Ovary (tissue), 9 donors: Measurements from ENCODE around the gene SLC26A11. TPM values are rescaled to one million over a fixed set of nuclear protein-coding genes. Genes with fewer than 3 reads are reported as not detected.
"Not testable (repeated sequence)": the region's sequence is repeated elsewhere in the genome, so short reads cannot be mapped to it uniquely, and the experiment has no call there.

ENCODE experiments used
- DNase-seq, 5 donors: peaks; one replicate each; pipeline ENCODE4 v3.0.0-alpha.2; 2019 to 2020
- H3K27ac ChIP-seq, 2 donors: fragments of 200-600 bp; one replicate each; pipeline versions ENCODE4 v1.5.1 to v1.8.0; 2019 to 2022
- H3K27me3 ChIP-seq: fragments of 200-600 bp; one replicate; pipeline ENCODE4 v1.8.0; 2022
- H3K36me3 ChIP-seq: fragments of 200-600 bp; sonication (generic); one replicate; pipeline ENCODE4 v1.5.1; 2019
- H3K4me1 ChIP-seq: one replicate; pipeline ENCODE4 v1.8.1; 2013; ENCODE audit warnings: mild to moderate bottlenecking, moderate library complexity; ENCODE audit not compliant: insufficient read depth
- H3K4me3 ChIP-seq: fragments of 200-600 bp; sonication (generic); one replicate; pipeline ENCODE4 v1.5.1; 2017
- H3K9me3 ChIP-seq, 2 donors: fragments of 200-600 bp in 1 of 2; sonication (generic) in 1 of 2; one replicate each; pipeline versions ENCODE4 v1.5.1 to v1.8.1; 2013 to 2019; ENCODE audit warnings: mild to moderate bottlenecking in 1 of 2, moderate library complexity in 1 of 2
- CTCF ChIP-seq, 3 donors: fragments of 450-650 bp in 2 of 3; fragments of 200-600 bp in 1 of 3; IDR thresholded peaks; one replicate each; pipeline versions ENCODE4 v1.5.1 to v1.8.0; 2016 to 2022; ENCODE audit warnings: antibody characterized with exemption in 3 of 3, mild to moderate bottlenecking in 1 of 3
- EP300 ChIP-seq: sonication (generic); formaldehyde crosslinking; IDR thresholded peaks from one replicate; pipeline ENCODE4 v1.6.1; 2017; ENCODE audit warnings: antibody characterized with exemption
- POLR2A ChIP-seq: fragments of 450-650 bp; IDR thresholded peaks from one replicate; pipeline ENCODE4 v1.6.1; 2017; ENCODE audit warnings: antibody characterized with exemption, mild to moderate bottlenecking, moderate library complexity
- WGBS, 3 donors: extraction: QIAGEN DNeasy Blood & Tissue Kit in 1 of 3; methylation state at CpG; one replicate each; pipeline versions ENCODE4 v1.1.5 to v1.1.7; 2013 to 2017; 5-methylcytosine and 5-hydroxymethylcytosine counted together
- intact Hi-C, 4 donors: fragments of 100-400 bp; cut with DNase I; formaldehyde crosslinking; loops; one replicate each; pipeline versions ENCODE4 v1.11.0 to v1.15.1; 2022 to 2023
- polyA plus RNA-seq, 2 donors: library from polyadenylated mRNA; stranded (reverse); fragments of 200-250 nt in 1 of 2; fragments of 350-450 nt in 1 of 2; fragmentation: Illumina TruSeq in 1 of 2; extraction: RNeasy Lipid Tissue Mini Kit (QIAGEN cat#74804) in 1 of 2; gene quantifications; one replicate each; pipeline ENCODE4 v1.2.3, GENCODE V29; 2013 to 2014
- total RNA-seq, 7 donors: library from RNA; depleted of rRNA in 2 of 7; stranded (reverse); fragments of >200 nt in 2 of 7; fragmentation: NEBNext Ultra II Directional in 3 of 7; extraction: Animal tissue kit (Norgen Biotek cat#: 25700) in 3 of 7; gene quantifications; one replicate each; pipeline versions ENCODE4 v1.1.0 to v1.2.4, GENCODE V29; 2016 to 2023
- donor health status: DM: no; HTN: no; CAD: no; lungs with moderate emphysema.
- donor health status: DM: no; HTN: no; CAD: no.
- donor health status: Bipolar disorder and iron deficiency.
- donor health status: DM: yes; HTN: yes; CAD: no.
- donor health status: DM: no; HTN: no; CAD: no.
- donor health status: DM: yes; HTN: yes; CAD: no.

The SLC26A11 gene
- total and polyA plus RNA-seq, 9 donors: 8.4 to 30.3 (median 22.8) TPM

GRCh38 chr17:80294653-80295052 lies 74.4 kb downstream of the SLC26A11 start:
- no peaks in the 10 kb centered on the region for H3K27me3 ChIP-seq
- no peaks in the 10 kb centered on the region for H3K9me3 ChIP-seq
- 84 to 85% (median 85%) methylated on average over 6 of the region's 6 CpGs for WGBS, 3 donors
- no peak for DNase-seq
- peaks cover 2% of the 10 kb centered on the region for H3K4me1 ChIP-seq
- TF ChIP-seq CTCF (IDR thresholded peaks at IDR 0.05) (no peak), POLR2A (no peak), EP300 (no peak)
- intact Hi-C loops: no loop called here
- no peak overlapping the region for H3K27ac ChIP-seq
- no peak overlapping the region for H3K4me3 ChIP-seq
- H3K36me3 ChIP-seq: no peaks in the 10 kb centered on the region

- H3K4me3 ChIP-seq: no peak overlapping the region
- H3K27ac ChIP-seq: no peak overlapping the region
- TF ChIP-seq POLR2A: no peak
- no peak for TF ChIP-seq EP300
- TF ChIP-seq CTCF (IDR thresholded peaks at IDR 0.05): no peak
- 88 to 93% (median 88%) methylated on average over 5 of the region's 5 CpGs for WGBS, 3 donors
- H3K27me3 ChIP-seq: no peaks in the 10 kb centered on the region
- H3K9me3 ChIP-seq: no peaks in the 10 kb centered on the region
- H3K36me3 ChIP-seq: no peaks in the 10 kb centered on the region
- peaks cover 2% of the 10 kb centered on the region for H3K4me1 ChIP-seq
- intact Hi-C loops: no loop called here
- no peak for DNase-seq
Observed at GRCh38 chr17:80295146-80295545, 74.9 kb downstream of the SLC26A11 start.

- peaks cover 2% of the 10 kb centered on the region for H3K4me1 ChIP-seq
- no peak for DNase-seq
- intact Hi-C loops: no loop called here
- TF ChIP-seq POLR2A: no peak
- no peak overlapping the region for H3K27ac ChIP-seq
- no peaks in the 10 kb centered on the region for H3K36me3 ChIP-seq
- no peak overlapping the region for H3K4me3 ChIP-seq
- WGBS, 3 donors: 87 to 92% (median 89%) methylated on average over 6 of the region's 6 CpGs
- no peaks in the 10 kb centered on the region for H3K27me3 ChIP-seq
- H3K9me3 ChIP-seq: no peaks in the 10 kb centered on the region
Observed at GRCh38 chr17:80295559-80295958, 75.3 kb downstream of the SLC26A11 start.

- TF ChIP-seq CTCF (IDR thresholded peaks at IDR 0.05): no peak
- no peak for TF ChIP-seq POLR2A
- TF ChIP-seq EP300: no peak
- DNase-seq: peak; percentile 45 to 82 (median 70)
- 36 to 61% (median 39%) methylated on average over 14 of the region's 14 CpGs for WGBS, 3 donors
- Histone ChIP-seq H3K9me3 (no peaks in the 10 kb centered on the region), H3K27ac (no peak overlapping the region), H3K4me1 (peaks cover 2% of the 10 kb centered on the region), H3K4me3 (no peak overlapping the region), H3K27me3 (no peaks in the 10 kb centered on the region), H3K36me3 (no peaks in the 10 kb centered on the region)
- intact Hi-C loops: no loop called here
Observed at GRCh38 chr17:80296221-80296620, 76.0 kb downstream of the SLC26A11 start.

GRCh38 chr17:80297996-80298560 lies 77.9 kb downstream of the SLC26A11 start:
- Histone ChIP-seq H3K9me3 (no peaks in the 10 kb centered on the region), H3K36me3 (no peaks in the 10 kb centered on the region), H3K4me3 (no peak overlapping the region), H3K27ac (no peak overlapping the region), H3K27me3 (no peaks in the 10 kb centered on the region), H3K4me1 (peaks cover 2% of the 10 kb centered on the region)
- no peak for TF ChIP-seq POLR2A
- TF ChIP-seq CTCF (IDR thresholded peaks at IDR 0.05): no peak
- no peak for TF ChIP-seq EP300
- WGBS, 3 donors: 79 to 90% (median 82%) methylated on average over 19 of the region's 19 CpGs
- intact Hi-C loops: no loop called here
- DNase-seq: no peak

GRCh38 chr17:80299350-80300100 lies 79.3 kb downstream of the SLC26A11 start:
- 98 to 100% (median 99%) methylated on average over 4 of the region's 4 CpGs for WGBS, 3 donors
- not testable (repeated sequence) for DNase-seq, H3K27me3 ChIP-seq

GRCh38 chr17:80300756-80301155 lies 80.5 kb downstream of the SLC26A11 start:
- H3K27me3 ChIP-seq, H3K36me3 ChIP-seq, intact Hi-C loops, H3K9me3 ChIP-seq, H3K4me3 ChIP-seq, H3K27ac ChIP-seq, DNase-seq, H3K4me1 ChIP-seq: not testable (repeated sequence)
- 97 to 100% (median 100%) methylated on average over 2 of the region's 2 CpGs for WGBS, 3 donors

More at GRCh38 chr17:80299350-80300100, 79.3 kb downstream of the SLC26A11 start:
- H3K36me3 ChIP-seq, H3K9me3 ChIP-seq, H3K27ac ChIP-seq, H3K4me1 ChIP-seq, intact Hi-C loops, H3K4me3 ChIP-seq: not testable (repeated sequence)
